K562 (cell line): ENCODE data around the gene IL31. TPM values are rescaled to one million over a fixed set of nuclear protein-coding genes. Genes with fewer than 3 reads are reported as not detected.
A peak's percentile ranks its signal among the peaks of the same experiment; 100 is the strongest.

ENCODE experiments used
- ATAC-seq: fragments of 200-7000 bp; cut with Tn5 transposase; 3 replicates; pipeline ENCODE4 v1.9.1; 2020; ENCODE audit warnings: moderate library complexity
- BruUV-seq: library from RNA; stranded (reverse); fragments of 400-500 nt; replicated peaks from 2 replicates; lab custom pipeline; 2021; lab: Mats Ljungman, UMichigan
- CTCF ChIA-PET: fragments of 300-600 bp; formaldehyde crosslinking; extraction: SDS; loops from one replicate; lab custom pipeline; 2021; ENCODE audit warnings: low intra/inter-chr PET ratio; lab: Yijun Ruan, JAX
- POLR2A ChIA-PET: fragments of 300-600, 350-650 bp; sonication (Branson Sonifier 250); formaldehyde crosslinking; extraction: SDS; loops from one replicate; lab custom pipeline; 2021; ENCODE audit warnings: antibody characterized with exemption, inconsistent platforms; lab: Yijun Ruan, JAX
- DNase-seq, 4 experiments: peaks; one replicate each; pipeline versions ENCODE4 v3.0.0 to v3.0.0-alpha.2; 2011 to 2018; ENCODE audit warnings: low spot score in 3 of 4, mixed read lengths in 3 of 4; ENCODE audit errors: extremely low read depth in 1 of 4
- FAIRE-seq: peaks from 2 replicates; lab custom pipeline; 2011; peaks lifted over from hg19 to GRCh38; lab: Jason Lieb, UNC
- H2AFZ ChIP-seq: 2 replicates; pipeline ENCODE4 v1.6.0; 2011; ENCODE audit warnings: low read depth, low read length, control low read depth, inconsistent platforms
- H3K27ac ChIP-seq: fragments of 200-600 bp; 3 replicates; pipeline ENCODE4 v1.8.0; 2011; ENCODE audit warnings: low read depth, mild to moderate bottlenecking, control low read depth, inconsistent platforms, low read length, moderate library complexity, mixed read lengths; ENCODE audit errors: extremely low read depth
- H3K27me3 ChIP-seq, 2 experiments: fragments of 300-600 bp in 1 of 2; 2 replicates in 1 of 2; 3 replicates in 1 of 2; pipeline versions ENCODE4 v1.6.0 to v1.8.0; 2011; ENCODE audit warnings: inconsistent platforms in 2 of 2, low read length in 2 of 2, mild to moderate bottlenecking in 1 of 2, mixed read lengths in 1 of 2, moderate library complexity in 1 of 2; ENCODE audit not compliant: control insufficient read depth in 2 of 2, insufficient read depth in 2 of 2
- H3K36me3 ChIP-seq: fragments of 300-600 bp; 3 replicates; pipeline ENCODE4 v1.8.0; 2011; ENCODE audit warnings: mild to moderate bottlenecking, low read length, inconsistent platforms; ENCODE audit not compliant: control insufficient read depth, insufficient read depth
- H3K4me1 ChIP-seq, 2 experiments: fragments of 200-600 bp in 1 of 2; replicated peaks in 1 of 2; 2 replicates in 1 of 2; 3 replicates in 1 of 2; pipeline versions ENCODE4 v1.5.1 to v1.8.0; 2011; ENCODE audit warnings: inconsistent platforms in 2 of 2, low read length in 2 of 2, mild to moderate bottlenecking in 1 of 2, mixed read lengths in 1 of 2, moderate library complexity in 1 of 2; ENCODE audit not compliant: control insufficient read depth in 2 of 2, insufficient read depth in 2 of 2
- H3K4me2 ChIP-seq: 2 replicates; pipeline ENCODE4 v1.6.1; 2011; ENCODE audit warnings: low read length, control low read depth, inconsistent platforms, mixed read lengths; ENCODE audit not compliant: insufficient read depth
- H3K4me3 ChIP-seq: fragments of 200-600 bp; sonication (generic), shearing (Covaris generic); 2 replicates; pipeline ENCODE4 v1.5.1; 2016; ENCODE audit warnings: control low read depth, inconsistent platforms
- H3K79me2 ChIP-seq: fragments of 200-600 bp; 3 replicates; pipeline ENCODE4 v1.8.0; 2011; ENCODE audit warnings: low read length, inconsistent platforms; ENCODE audit not compliant: control insufficient read depth, insufficient read depth
- H3K9ac ChIP-seq, 2 experiments: 2 replicates each; pipeline versions ENCODE4 v1.6.0 to v1.6.1; 2011; ENCODE audit warnings: low read depth in 2 of 2, low read length in 2 of 2, control low read depth in 1 of 2, inconsistent platforms in 1 of 2, mild to moderate bottlenecking in 1 of 2, mixed read lengths in 1 of 2; ENCODE audit not compliant: insufficient read depth in 1 of 2
- H3K9me1 ChIP-seq: one replicate; pipeline ENCODE4 v1.6.0; 2011; ENCODE audit warnings: inconsistent platforms, mild to moderate bottlenecking, low read length, moderate library complexity; ENCODE audit not compliant: control insufficient read depth, insufficient read depth
- H3K9me3 ChIP-seq: replicated peaks from 2 replicates; pipeline ENCODE4 v1.5.1; 2011; ENCODE audit warnings: low read depth, low read length, inconsistent platforms; ENCODE audit not compliant: control insufficient read depth, insufficient read depth
- H4K20me1 ChIP-seq: replicated peaks from 2 replicates; pipeline ENCODE4 v1.6.1; 2011; ENCODE audit warnings: low read length, inconsistent platforms, mixed read lengths; ENCODE audit not compliant: control insufficient read depth, insufficient read depth
- CBX1 ChIP-seq: sonication (generic); IDR thresholded peaks from 2 replicates; pipeline ENCODE4 v1.6.1; 2016; ENCODE audit warnings: antibody characterized with exemption, low read depth, mild to moderate bottlenecking
- ETV1 ChIP-seq: fragments of 450-650 bp; conservative IDR thresholded peaks from 2 replicates; pipeline ENCODE4 v1.6.1; 2016; ENCODE audit warnings: missing genetic modification characterization, control low read depth, low read depth, missing compliant biosample characterization
- GABPB1 ChIP-seq: sonication (generic); formaldehyde crosslinking; IDR thresholded peaks from 2 replicates; pipeline ENCODE4 v1.8.0; 2022; ENCODE audit warnings: mild to moderate bottlenecking, missing genetic modification reagents
- GABPB2 ChIP-seq: fragments of 250-450 bp; sonication (Bioruptor Pico); conservative IDR thresholded peaks from 2 replicates; pipeline ENCODE4 v1.5.1; 2021; ENCODE audit warnings: mild to moderate bottlenecking
- GATAD2B ChIP-seq: fragments of 450-650 bp; IDR thresholded peaks from 2 replicates; pipeline ENCODE4 v1.6.1; 2017; ENCODE audit warnings: mild to moderate bottlenecking, borderline replicate concordance
- GMEB1 ChIP-seq: fragments of 250-450 bp; sonication (Bioruptor Pico); IDR thresholded peaks from 2 replicates; pipeline ENCODE4 v1.4.0; 2020; ENCODE audit warnings: mild to moderate bottlenecking
- HIVEP1 ChIP-seq: fragments of 250-450 bp; sonication (Bioruptor Pico); IDR thresholded peaks from 2 replicates; pipeline ENCODE4 v1.4.0; 2020; ENCODE audit warnings: mild to moderate bottlenecking
- MAZ ChIP-seq, 2 experiments: fragments of 450-650 bp in 1 of 2; sonication (generic) in 1 of 2; formaldehyde crosslinking; IDR thresholded peaks in 1 of 2; conservative IDR thresholded peaks in 1 of 2; 2 replicates each; pipeline versions ENCODE4 v1.4.0 to v1.5.0; 2020; ENCODE audit warnings: mild to moderate bottlenecking in 1 of 2, missing genetic modification reagents in 1 of 2
- MNT ChIP-seq, 2 experiments: fragments of 450-650 bp; conservative IDR thresholded peaks; 2 replicates each; pipeline ENCODE4 v1.6.1; 2017; ENCODE audit warnings: mild to moderate bottlenecking in 2 of 2, moderate library complexity in 2 of 2
- MTA3 ChIP-seq: fragments of 450-650 bp; formaldehyde crosslinking; IDR thresholded peaks from 2 replicates; pipeline ENCODE4 v1.6.1; 2017; ENCODE audit warnings: mild to moderate bottlenecking, borderline replicate concordance
- NFE2L1 ChIP-seq: fragments of 450-650 bp; IDR thresholded peaks from 2 replicates; pipeline ENCODE4 v1.6.1; 2016; ENCODE audit warnings: missing genetic modification characterization, low read depth, mild to moderate bottlenecking, missing compliant biosample characterization, moderate library complexity, borderline replicate concordance
- PHB2 ChIP-seq: fragments of 450-650 bp; IDR thresholded peaks from 2 replicates; pipeline ENCODE4 v1.6.1; 2017; ENCODE audit warnings: low read depth
- PHF8 ChIP-seq: fragments of 200-600 bp; sonication (generic); IDR thresholded peaks from 2 replicates; pipeline ENCODE4 v1.6.1; 2012; ENCODE audit warnings: mixed run types, mild to moderate bottlenecking, inconsistent platforms, low read length, moderate library complexity, borderline replicate concordance
- POLR2A ChIP-seq: fragments of 450-650 bp; conservative IDR thresholded peaks from 2 replicates; pipeline ENCODE4 v1.6.1; 2016
- TCFL5 ChIP-seq: fragments of 250-450 bp; sonication (Bioruptor Pico); conservative IDR thresholded peaks from 2 replicates; pipeline ENCODE4 v1.6.1; 2021; ENCODE audit warnings: mild to moderate bottlenecking, moderate library complexity, matching md5 sums
- YY1 ChIP-seq, 3 experiments: IDR thresholded peaks; 2 replicates each; pipeline ENCODE4 v1.6.1; 2011; ENCODE audit warnings: low read length in 2 of 3, mild to moderate bottlenecking in 2 of 3, moderate library complexity in 2 of 3, borderline replicate concordance in 1 of 3, control low read depth in 1 of 3, low read depth in 1 of 3; ENCODE audit not compliant: insufficient read depth in 3 of 3, insufficient replicate concordance in 2 of 3, control insufficient read depth in 1 of 3, insufficient read length in 1 of 3; ENCODE audit errors: extremely low read depth in 1 of 3
- ZNF253 ChIP-seq: fragments of 250-450 bp; sonication (Bioruptor Pico); conservative IDR thresholded peaks from 2 replicates; pipeline ENCODE4 v1.6.1; 2021; ENCODE audit warnings: mild to moderate bottlenecking
- ZNF431 ChIP-seq: sonication (generic); formaldehyde crosslinking; IDR thresholded peaks from 2 replicates; pipeline ENCODE4 v1.8.0; 2022; ENCODE audit warnings: mild to moderate bottlenecking, missing genetic modification reagents
- WGBS: fragments of 100-300 bp; shearing (Covaris generic); methylation state at CpG from one replicate; pipeline ENCODE4 v1.1.6; 2016; ENCODE audit warnings: low coverage, mixed read lengths; ENCODE audit not compliant: insufficient coverage; ENCODE audit errors: missing lambda C conversion rate; 5-methylcytosine and 5-hydroxymethylcytosine counted together
- in situ Hi-C: fragments of 300-500 bp; cut with MboI; formaldehyde crosslinking; loops from 4 replicates; pipeline ENCODE4 v1.15.0; 2018; ENCODE audit warnings: inconsistent platforms, mixed read lengths
- intact Hi-C: fragments of 100-400 bp; cut with micrococcal nuclease; formaldehyde crosslinking; loops from 2 replicates; pipeline ENCODE4 v1.14.2; 2022
- polyA plus RNA-seq, 8 experiments: library from polyadenylated mRNA; depleted of rRNA in 4 of 8; stranded (reverse) in 5 of 8; unstranded in 3 of 8; fragments of >200 nt; fragmentation: Nextera tagmentation in 2 of 8; fragmentation: Illumina TruSeq in 1 of 8; extraction: Ambion mirVana in 2 of 8; extraction: Trizol in 1 of 8; gene quantifications; 2 replicates each; pipeline versions ENCODE4 v1.2.1 to v1.2.3, GENCODE V29; 2011 to 2014; ENCODE audit warnings: inconsistent platforms in 1 of 8, missing spikeins in 1 of 8
- total RNA-seq, 7 experiments: library from RNA; depleted of rRNA in 6 of 7; stranded (reverse); fragments of >200 nt in 6 of 7; fragmentation: Illumina TruSeq in 2 of 7; extraction: Trizol in 2 of 7; gene quantifications; 2 replicates each; pipeline versions ENCODE4 v1.2.1 to v1.2.3, GENCODE V29; 2011 to 2021; ENCODE audit warnings: low replicate concordance in 1 of 7

IL31 gene
- total and polyA plus RNA-seq, 9 of the 15 experiments (the other 6 are each of a cell fraction or from before 2014, with no cell fraction given) = not detected

GRCh38 chr12:122203301-122204166, 29.5 kb upstream of the IL31 start, which contains the start of gene B3GNT4:
Gene B3GNT4 (plus strand): TSS chr12:122203709. CDS start chr12:122204619, 910 bp downstream.
- H3K27ac ChIP-seq = peak within 1 kb of the TSS; percentile 51; the same call in 1 of the 3 replicates
- in situ Hi-C loops (no loop called here), intact Hi-C loops (no loop called here)
- H3K4me2 ChIP-seq = peak within 1 kb of the TSS; percentile 74
- peak within 1 kb of the TSS; percentile 81 for H2AFZ ChIP-seq
- DNase-seq (peak; percentile 83 to 91 (median 88)), FAIRE-seq (peak; percentile 95), ATAC-seq (peak; percentile 88)
- ChIA-PET CTCF (interaction anchor here (0.6 kb wide), 1 partner anchor 13 kb away, joined by 3 read pairs; no protein-coding TSS in a partner anchor), POLR2A (interaction anchor here (0.5 to 11.2 kb wide), 7 partner anchors 8 to 549 kb away, joined by 3 to 149 read pairs (median 3); partner anchors contain the start of genes DENR and DIABLO)
- H3K4me3 ChIP-seq = peak within 1 kb of the TSS; percentile 45
- no peaks in the 10 kb centered on the region for H3K9me1 ChIP-seq
- no TSS peak for BruUV-seq
- WGBS = 4% methylated on average over 52 of the region's 104 CpGs
- no peaks in the 10 kb centered on the region; the same call in 1 of the 2 replicates for H4K20me1 ChIP-seq
- no peaks in the 10 kb centered on the region for H3K79me2 ChIP-seq
- peaks cover 7 to 63% of the 10 kb centered on the region in 2 experiments; a peak in 3 of 5 replicates for H3K4me1 ChIP-seq
- H3K27me3 ChIP-seq = no peaks in the 10 kb centered on the region
- peaks cover 19% of the 10 kb centered on the region for H3K36me3 ChIP-seq
- no peaks in the 10 kb centered on the region for H3K9me3 ChIP-seq
- peak within 1 kb of the TSS; percentile 27 to 89; a peak in 3 of 4 replicates for H3K9ac ChIP-seq
- TF ChIP-seq CBX1 (peak; percentile 39; the same call in 1 of the 2 replicates), MTA3 (no peak), MNT (conservative IDR thresholded peaks at IDR 0.05) (peak in 1 of 2 experiments; percentile 51; a peak in 1 of 4 replicates), ZNF431 (CRISPR knock-in tag) (peak; percentile 44; the same call in 1 of the 2 replicates), MAZ (CRISPR knock-in tag; conservative IDR thresholded peaks at IDR 0.05 in 1 of 2, IDR thresholded peaks at IDR 0.05 in 1 of 2) (peak in 1 of 2 experiments; percentile 55; a peak in 3 of 4 replicates), PHF8 (peak; percentile 60; the same call in 1 of the 2 replicates), GATAD2B (peak; percentile 67), TCFL5 (CRISPR knock-in tag) (no peak), POLR2A (peak; percentile 50; the same call in 1 of the 2 replicates), ETV1 (no peak), GMEB1 (CRISPR knock-in tag) (peak; percentile 56), YY1 (IDR thresholded peaks at IDR 0.05; ENCODE audit: borderline replicate concordance in 1 of 3, control insufficient read depth in 1 of 3, extremely low read depth in 1 of 3, insufficient read depth in 3 of 3, insufficient read length in 1 of 3, insufficient replicate concordance in 2 of 3, low read depth in 1 of 3, low read length in 2 of 3) (peak in 1 of 3 experiments; percentile 23), PHB2 (no peak), GABPB1 (CRISPR knock-in tag) (no peak), GABPB2 (no peak), HIVEP1 (no peak), ZNF253 (CRISPR knock-in tag) (no peak), NFE2L1 (no peak)
